ENCODE data around the gene PPP2R5C.

PPP2R5C gene

GRCh38 chr14:101855958-101856357 lies 94.4 kb downstream of the PPP2R5C start:
- no peaks in the 10 kb centered on the region for H3K9me3 Mint-ChIP-seq
- H3K4me1 Mint-ChIP-seq (ENCODE audit: low read depth), result peaks cover 80% of the 10 kb centered on the region
- no peaks in the 10 kb centered on the region for H3K27me3 Mint-ChIP-seq
- H3K36me3 Mint-ChIP-seq (ENCODE audit: low read depth), result peaks cover 44% of the 10 kb centered on the region
- no peak overlapping the region for H3K4me3 Mint-ChIP-seq
- no peak overlapping the region for H3K27ac Mint-ChIP-seq

GRCh38 chr14:101856536-101856935 lies 95.0 kb downstream of the PPP2R5C start:
- H3K4me3 Mint-ChIP-seq, result no peak overlapping the region
- no peaks in the 10 kb centered on the region for H3K27me3 Mint-ChIP-seq
- H3K9me3 Mint-ChIP-seq, result no peaks in the 10 kb centered on the region
- no peak overlapping the region for H3K27ac Mint-ChIP-seq
- H3K4me1 Mint-ChIP-seq (ENCODE audit: low read depth), result peaks cover 78% of the 10 kb centered on the region
- H3K36me3 Mint-ChIP-seq (ENCODE audit: low read depth), result peaks cover 46% of the 10 kb centered on the region

GRCh38 chr14:101857226-101857625 lies 95.7 kb downstream of the PPP2R5C start:
- Mint-ChIP-seq H3K36me3 (ENCODE audit: low read depth) (peaks cover 50% of the 10 kb centered on the region), H3K4me3 (no peak overlapping the region), H3K27me3 (no peaks in the 10 kb centered on the region), H3K27ac (no peak overlapping the region), H3K4me1 (ENCODE audit: low read depth) (peaks cover 78% of the 10 kb centered on the region), H3K9me3 (no peaks in the 10 kb centered on the region)

GRCh38 chr14:101858791-101859537 lies 97.5 kb downstream of the PPP2R5C start:
- Mint-ChIP-seq H3K4me3 (peak overlapping the region; percentile 31), H3K9me3 (no peaks in the 10 kb centered on the region), H3K27me3 (no peaks in the 10 kb centered on the region), H3K27ac (peak overlapping the region; percentile 92), H3K36me3 (ENCODE audit: low read depth) (peaks cover 57% of the 10 kb centered on the region), H3K4me1 (ENCODE audit: low read depth) (peaks cover 68% of the 10 kb centered on the region)

GRCh38 chr14:101859538-101859902 lies 98.0 kb downstream of the PPP2R5C start:
- no peaks in the 10 kb centered on the region for H3K27me3 Mint-ChIP-seq
- H3K4me1 Mint-ChIP-seq (ENCODE audit: low read depth), result peaks cover 62% of the 10 kb centered on the region
- no peaks in the 10 kb centered on the region for H3K9me3 Mint-ChIP-seq
- H3K27ac Mint-ChIP-seq, result peak overlapping the region; percentile 92
- H3K36me3 Mint-ChIP-seq (ENCODE audit: low read depth), result peaks cover 59% of the 10 kb centered on the region
- H3K4me3 Mint-ChIP-seq, result peak overlapping the region; percentile 31

GRCh38 chr14:101859958-101860357 lies 98.4 kb downstream of the PPP2R5C start:
- H3K27ac Mint-ChIP-seq, result peak overlapping the region; percentile 92
- H3K36me3 Mint-ChIP-seq (ENCODE audit: low read depth), result peaks cover 58% of the 10 kb centered on the region
- H3K4me1 Mint-ChIP-seq (ENCODE audit: low read depth), result peaks cover 60% of the 10 kb centered on the region
- no peak overlapping the region for H3K4me3 Mint-ChIP-seq
- no peaks in the 10 kb centered on the region for H3K27me3 Mint-ChIP-seq
- H3K9me3 Mint-ChIP-seq, result no peaks in the 10 kb centered on the region

- H3K4me1 Mint-ChIP-seq (ENCODE audit: low read depth), result peaks cover 50% of the 10 kb centered on the region
- H3K36me3 Mint-ChIP-seq (ENCODE audit: low read depth), result peaks cover 61% of the 10 kb centered on the region
- H3K27ac Mint-ChIP-seq, result peak overlapping the region; percentile 26
- no peak overlapping the region for H3K4me3 Mint-ChIP-seq
- H3K27me3 Mint-ChIP-seq, result no peaks in the 10 kb centered on the region
- no peaks in the 10 kb centered on the region for H3K9me3 Mint-ChIP-seq
Measured at GRCh38 chr14:101861464-101861863, 100.0 kb downstream of the PPP2R5C start.

- peaks cover 54% of the 10 kb centered on the region for H3K36me3 Mint-ChIP-seq (ENCODE audit: low read depth)
Measured at GRCh38 chr14:101862177-101862576, 100.7 kb downstream of the PPP2R5C start.

GRCh38 chr14:101862711-101863110 lies 101.2 kb downstream of the PPP2R5C start:
- Mint-ChIP-seq H3K27ac (peak overlapping the region; percentile 26), H3K36me3 (ENCODE audit: low read depth) (peaks cover 49% of the 10 kb centered on the region), H3K4me1 (ENCODE audit: low read depth) (peaks cover 45% of the 10 kb centered on the region), H3K4me3 (no peak overlapping the region), H3K27me3 (no peaks in the 10 kb centered on the region), H3K9me3 (no peaks in the 10 kb centered on the region)

More at GRCh38 chr14:101862177-101862576, 100.7 kb downstream of the PPP2R5C start:
- H3K9me3 Mint-ChIP-seq, result no peaks in the 10 kb centered on the region
- H3K27me3 Mint-ChIP-seq, result no peaks in the 10 kb centered on the region
- H3K4me1 Mint-ChIP-seq (ENCODE audit: low read depth), result peaks cover 46% of the 10 kb centered on the region
- H3K27ac Mint-ChIP-seq, result peak overlapping the region; percentile 26
- no peak overlapping the region for H3K4me3 Mint-ChIP-seq

GRCh38 chr14:101865288-101865687 lies 103.8 kb downstream of the PPP2R5C start:
- Mint-ChIP-seq H3K4me3 (no peak overlapping the region), H3K4me1 (ENCODE audit: low read depth) (peaks cover 45% of the 10 kb centered on the region), H3K36me3 (ENCODE audit: low read depth) (peaks cover 32% of the 10 kb centered on the region), H3K27me3 (no peaks in the 10 kb centered on the region), H3K27ac (no peak overlapping the region), H3K9me3 (no peaks in the 10 kb centered on the region)

- no peak overlapping the region for H3K4me3 Mint-ChIP-seq
- peaks cover 47% of the 10 kb centered on the region for H3K4me1 Mint-ChIP-seq (ENCODE audit: low read depth)
- H3K9me3 Mint-ChIP-seq, result no peaks in the 10 kb centered on the region
- H3K36me3 Mint-ChIP-seq (ENCODE audit: low read depth), result peaks cover 20% of the 10 kb centered on the region
- no peaks in the 10 kb centered on the region for H3K27me3 Mint-ChIP-seq
- H3K27ac Mint-ChIP-seq, result no peak overlapping the region
Measured at GRCh38 chr14:101867854-101868253, 106.3 kb downstream of the PPP2R5C start.

GRCh38 chr14:101869217-101869616 lies 107.7 kb downstream of the PPP2R5C start:
- Mint-ChIP-seq H3K36me3 (ENCODE audit: low read depth) (peaks cover 15% of the 10 kb centered on the region), H3K27ac (peak overlapping the region; percentile 9), H3K4me3 (no peak overlapping the region), H3K27me3 (no peaks in the 10 kb centered on the region), H3K4me1 (ENCODE audit: low read depth) (peaks cover 60% of the 10 kb centered on the region), H3K9me3 (no peaks in the 10 kb centered on the region)

- H3K4me1 Mint-ChIP-seq (ENCODE audit: low read depth), result peaks cover 66% of the 10 kb centered on the region
- no peaks in the 10 kb centered on the region for H3K27me3 Mint-ChIP-seq
- no peaks in the 10 kb centered on the region for H3K9me3 Mint-ChIP-seq
- H3K4me3 Mint-ChIP-seq, result no peak overlapping the region
- H3K27ac Mint-ChIP-seq, result no peak overlapping the region
- peaks cover 12% of the 10 kb centered on the region for H3K36me3 Mint-ChIP-seq (ENCODE audit: low read depth)
Measured at GRCh38 chr14:101870273-101870939, 108.9 kb downstream of the PPP2R5C start.

- H3K4me3 Mint-ChIP-seq, result no peak overlapping the region
- no peaks in the 10 kb centered on the region for H3K27me3 Mint-ChIP-seq
- peaks cover 8% of the 10 kb centered on the region for H3K36me3 Mint-ChIP-seq (ENCODE audit: low read depth)
- H3K4me1 Mint-ChIP-seq (ENCODE audit: low read depth), result peaks cover 85% of the 10 kb centered on the region
- no peaks in the 10 kb centered on the region for H3K9me3 Mint-ChIP-seq
- peak overlapping the region; percentile 21 for H3K27ac Mint-ChIP-seq
Measured at GRCh38 chr14:101872346-101872745, 110.8 kb downstream of the PPP2R5C start.

GRCh38 chr14:101873076-101873825 lies 111.7 kb downstream of the PPP2R5C start:
- H3K27ac Mint-ChIP-seq, result no peak overlapping the region
- no peaks in the 10 kb centered on the region for H3K9me3 Mint-ChIP-seq
- no peak overlapping the region for H3K4me3 Mint-ChIP-seq
- no peaks in the 10 kb centered on the region for H3K27me3 Mint-ChIP-seq
- peaks cover 89% of the 10 kb centered on the region for H3K4me1 Mint-ChIP-seq (ENCODE audit: low read depth)
- peaks cover 13% of the 10 kb centered on the region for H3K36me3 Mint-ChIP-seq (ENCODE audit: low read depth)
